Ishikawa (cell line): ENCODE measurements around the gene ADGRG3.

Experiments used
- CREB1 ChIP-seq: IDR thresholded peaks from 2 replicates; pipeline ENCODE4 v1.6.1; 2012; ENCODE audit warnings: low read depth
- EGR1 ChIP-seq: IDR thresholded peaks from 2 replicates; pipeline ENCODE4 v1.6.1; 2012
- EP300 ChIP-seq: IDR thresholded peaks from 2 replicates; pipeline ENCODE4 v1.6.1; 2012; ENCODE audit warnings: borderline replicate concordance
- NFIC ChIP-seq: IDR thresholded peaks from 2 replicates; pipeline ENCODE4 v1.6.1; 2012
- TAF1 ChIP-seq: IDR thresholded peaks from 2 replicates; pipeline ENCODE4 v1.6.1; 2012; ENCODE audit warnings: low read depth, mild to moderate bottlenecking
- TEAD4 ChIP-seq: IDR thresholded peaks from 2 replicates; pipeline ENCODE4 v1.6.1; 2012
- ZBTB7A ChIP-seq: IDR thresholded peaks from 2 replicates; pipeline ENCODE4 v1.6.1; 2012; ENCODE audit warnings: low read depth
- TF ChIP-seq, protein P1 (sequence below): IDR thresholded peaks from 2 replicates; pipeline ENCODE4 v1.6.1; 2012
- TF ChIP-seq, protein P2 (sequence below): IDR thresholded peaks from 2 replicates; pipeline ENCODE4 v1.6.1; 2012; ENCODE audit warnings: low read depth, mild to moderate bottlenecking

DNA sequence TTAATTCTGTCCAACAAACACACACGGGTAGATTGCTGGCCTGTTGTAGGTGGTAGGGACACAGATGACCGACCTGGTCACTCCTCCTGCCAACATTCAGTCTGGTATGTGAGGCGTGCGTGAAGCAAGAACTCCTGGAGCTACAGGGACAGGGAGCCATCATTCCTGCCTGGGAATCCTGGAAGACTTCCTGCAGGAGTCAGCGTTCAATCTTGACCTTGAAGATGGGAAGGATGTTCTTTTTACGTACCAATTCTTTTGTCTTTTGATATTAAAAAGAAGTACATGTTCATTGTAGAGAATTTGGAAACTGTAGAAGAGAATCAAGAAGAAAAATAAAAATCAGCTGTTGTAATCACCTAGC lies 3.5 kb upstream of the ADGRG3 start:
- TF ChIP-seq TAF1 (no peak), EP300 (no peak), CREB1 (no peak), ZBTB7A (no peak), TEAD4 (no peak), EGR1 (no peak), NFIC (no peak)
- TF ChIP-seq, protein P1, sequence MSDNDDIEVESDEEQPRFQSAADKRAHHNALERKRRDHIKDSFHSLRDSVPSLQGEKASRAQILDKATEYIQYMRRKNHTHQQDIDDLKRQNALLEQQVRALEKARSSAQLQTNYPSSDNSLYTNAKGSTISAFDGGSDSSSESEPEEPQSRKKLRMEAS: no peak
- TF ChIP-seq, protein P2, sequence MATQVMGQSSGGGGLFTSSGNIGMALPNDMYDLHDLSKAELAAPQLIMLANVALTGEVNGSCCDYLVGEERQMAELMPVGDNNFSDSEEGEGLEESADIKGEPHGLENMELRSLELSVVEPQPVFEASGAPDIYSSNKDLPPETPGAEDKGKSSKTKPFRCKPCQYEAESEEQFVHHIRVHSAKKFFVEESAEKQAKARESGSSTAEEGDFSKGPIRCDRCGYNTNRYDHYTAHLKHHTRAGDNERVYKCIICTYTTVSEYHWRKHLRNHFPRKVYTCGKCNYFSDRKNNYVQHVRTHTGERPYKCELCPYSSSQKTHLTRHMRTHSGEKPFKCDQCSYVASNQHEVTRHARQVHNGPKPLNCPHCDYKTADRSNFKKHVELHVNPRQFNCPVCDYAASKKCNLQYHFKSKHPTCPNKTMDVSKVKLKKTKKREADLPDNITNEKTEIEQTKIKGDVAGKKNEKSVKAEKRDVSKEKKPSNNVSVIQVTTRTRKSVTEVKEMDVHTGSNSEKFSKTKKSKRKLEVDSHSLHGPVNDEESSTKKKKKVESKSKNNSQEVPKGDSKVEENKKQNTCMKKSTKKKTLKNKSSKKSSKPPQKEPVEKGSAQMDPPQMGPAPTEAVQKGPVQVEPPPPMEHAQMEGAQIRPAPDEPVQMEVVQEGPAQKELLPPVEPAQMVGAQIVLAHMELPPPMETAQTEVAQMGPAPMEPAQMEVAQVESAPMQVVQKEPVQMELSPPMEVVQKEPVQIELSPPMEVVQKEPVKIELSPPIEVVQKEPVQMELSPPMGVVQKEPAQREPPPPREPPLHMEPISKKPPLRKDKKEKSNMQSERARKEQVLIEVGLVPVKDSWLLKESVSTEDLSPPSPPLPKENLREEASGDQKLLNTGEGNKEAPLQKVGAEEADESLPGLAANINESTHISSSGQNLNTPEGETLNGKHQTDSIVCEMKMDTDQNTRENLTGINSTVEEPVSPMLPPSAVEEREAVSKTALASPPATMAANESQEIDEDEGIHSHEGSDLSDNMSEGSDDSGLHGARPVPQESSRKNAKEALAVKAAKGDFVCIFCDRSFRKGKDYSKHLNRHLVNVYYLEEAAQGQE: no peak
